ENCODE results near the gene MIER2.

MIER2 gene

DNA sequence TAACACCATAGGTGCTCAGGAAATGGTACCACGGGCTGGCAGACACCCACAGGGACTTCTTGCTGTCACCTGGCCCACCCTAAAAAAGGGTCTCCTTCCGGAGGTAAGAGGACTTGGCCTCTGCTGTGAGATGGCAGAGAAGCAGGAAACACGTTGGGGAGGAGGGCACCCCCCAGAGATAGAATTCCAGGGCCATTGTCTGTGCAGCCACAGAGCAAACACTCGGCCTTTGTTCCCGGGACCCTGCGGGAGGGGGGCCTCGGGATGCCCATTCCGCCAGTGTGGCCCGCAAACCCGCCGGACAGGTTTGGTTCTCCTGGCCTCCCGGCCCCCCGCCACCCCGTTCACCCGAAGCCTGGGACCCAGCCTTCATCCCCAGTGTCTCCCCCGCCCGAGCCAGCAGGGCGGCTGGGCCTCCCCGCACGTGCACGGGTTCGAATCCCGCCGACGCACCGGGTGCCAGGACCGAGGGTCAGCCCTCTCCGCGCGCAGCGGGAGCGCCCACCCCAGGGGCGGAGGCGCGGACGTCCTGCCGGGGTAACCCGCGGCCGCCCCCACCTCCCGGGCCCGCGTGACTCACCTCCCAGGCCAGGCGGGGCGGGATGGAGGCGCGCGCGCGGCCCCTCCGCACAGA lies 54.1 kb downstream of the MIER2 start:
- DNase-seq = peak in 1 of 2 donors; percentile 54
- Histone ChIP-seq H3K36me3 (peaks cover 0 to 7% (median 0%) of the 10 kb centered on the region in 3 donors), H3K27me3 (peaks cover 4 to 66% of the 10 kb centered on the region in 2 donors), H3K27ac (no peak overlapping the region), H3K4me1 (peaks cover 0 to 27% (median 17%) of the 10 kb centered on the region in 4 donors), H3K4me3 (peak overlapping the region; percentile 19 to 34), H3K9me3 (no peaks in the 10 kb centered on the region)
- TF ChIP-seq, protein P1, sequence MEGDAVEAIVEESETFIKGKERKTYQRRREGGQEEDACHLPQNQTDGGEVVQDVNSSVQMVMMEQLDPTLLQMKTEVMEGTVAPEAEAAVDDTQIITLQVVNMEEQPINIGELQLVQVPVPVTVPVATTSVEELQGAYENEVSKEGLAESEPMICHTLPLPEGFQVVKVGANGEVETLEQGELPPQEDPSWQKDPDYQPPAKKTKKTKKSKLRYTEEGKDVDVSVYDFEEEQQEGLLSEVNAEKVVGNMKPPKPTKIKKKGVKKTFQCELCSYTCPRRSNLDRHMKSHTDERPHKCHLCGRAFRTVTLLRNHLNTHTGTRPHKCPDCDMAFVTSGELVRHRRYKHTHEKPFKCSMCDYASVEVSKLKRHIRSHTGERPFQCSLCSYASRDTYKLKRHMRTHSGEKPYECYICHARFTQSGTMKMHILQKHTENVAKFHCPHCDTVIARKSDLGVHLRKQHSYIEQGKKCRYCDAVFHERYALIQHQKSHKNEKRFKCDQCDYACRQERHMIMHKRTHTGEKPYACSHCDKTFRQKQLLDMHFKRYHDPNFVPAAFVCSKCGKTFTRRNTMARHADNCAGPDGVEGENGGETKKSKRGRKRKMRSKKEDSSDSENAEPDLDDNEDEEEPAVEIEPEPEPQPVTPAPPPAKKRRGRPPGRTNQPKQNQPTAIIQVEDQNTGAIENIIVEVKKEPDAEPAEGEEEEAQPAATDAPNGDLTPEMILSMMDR (IDR thresholded peaks at IDR 0.05) = no peak
- intact Hi-C loops (cut with DNase I; ENCODE audit: low total_unique reads) = no loop called here

- intact Hi-C loops (cut with DNase I; ENCODE audit: low total_unique reads) = no loop called here
- no peak overlapping the region for H3K4me3 ChIP-seq
- H3K27me3 ChIP-seq = peaks cover 4 to 59% of the 10 kb centered on the region in 2 donors
- peaks cover 0 to 7% (median 0%) of the 10 kb centered on the region in 3 donors for H3K36me3 ChIP-seq
- no peak overlapping the region for H3K27ac ChIP-seq
- DNase-seq = no peak
- TF ChIP-seq, protein P1 (IDR thresholded peaks at IDR 0.05) = no peak
- peaks cover 0 to 22% (median 10%) of the 10 kb centered on the region in 4 donors for H3K4me1 ChIP-seq
- no peaks in the 10 kb centered on the region for H3K9me3 ChIP-seq
Measured at GRCh38 chr19:289651-290371, 54.8 kb downstream of the MIER2 start.

DNA sequence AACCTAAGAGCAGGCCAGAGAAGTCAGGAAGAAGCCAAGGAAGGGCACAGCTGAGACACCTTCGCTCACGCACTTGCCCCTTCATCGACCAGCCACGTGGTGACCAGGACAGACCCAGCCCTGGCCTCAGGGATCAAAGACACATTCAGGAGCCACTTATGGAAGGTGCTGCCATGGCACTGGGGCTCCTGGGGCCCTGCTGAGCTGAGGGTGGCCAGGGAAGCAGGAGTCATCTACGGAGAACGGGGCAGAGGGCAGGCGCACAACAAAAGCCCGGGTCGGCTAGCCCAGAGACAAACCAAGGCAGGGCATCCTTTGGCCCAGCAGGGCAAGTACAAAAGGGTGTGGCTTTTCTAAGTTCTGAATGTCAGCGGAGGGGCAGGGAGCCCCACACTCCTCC lies 55.7 kb downstream of the MIER2 start:
- Histone ChIP-seq H3K4me1 (peaks cover 0 to 14% (median 7%) of the 10 kb centered on the region in 4 donors), H3K36me3 (peaks cover 0 to 7% (median 0%) of the 10 kb centered on the region in 3 donors), H3K9me3 (no peaks in the 10 kb centered on the region), H3K4me3 (no peak overlapping the region), H3K27me3 (peaks cover 4 to 50% of the 10 kb centered on the region in 2 donors), H3K27ac (no peak overlapping the region)
- DNase-seq = no peak
- TF ChIP-seq, protein P1 (IDR thresholded peaks at IDR 0.05) = no peak
- intact Hi-C loops (cut with DNase I; ENCODE audit: low total_unique reads) = no loop called here

- DNase-seq = peak in 1 of 2 donors; percentile 53
- peaks cover 4 to 40% of the 10 kb centered on the region in 2 donors for H3K27me3 ChIP-seq
- H3K27ac ChIP-seq = no peak overlapping the region
- intact Hi-C loops (cut with DNase I; ENCODE audit: low total_unique reads) = no loop called here
- H3K4me1 ChIP-seq = peaks cover 0 to 14% (median 7%) of the 10 kb centered on the region in 4 donors
- no peak overlapping the region for H3K4me3 ChIP-seq
- no peaks in the 10 kb centered on the region for H3K9me3 ChIP-seq
- TF ChIP-seq, protein P1 (IDR thresholded peaks at IDR 0.05) = no peak
- peaks cover 0 to 7% (median 0%) of the 10 kb centered on the region in 3 donors for H3K36me3 ChIP-seq
Measured at GRCh38 chr19:287381-287871, 57.2 kb downstream of the MIER2 start.

- no peak overlapping the region for H3K4me3 ChIP-seq
- H3K36me3 ChIP-seq = peaks cover 0 to 37% (median 0%) of the 10 kb centered on the region in 3 donors
- intact Hi-C loops (cut with DNase I; ENCODE audit: low total_unique reads) = no loop called here
- H3K9me3 ChIP-seq = no peaks in the 10 kb centered on the region
- no peak overlapping the region for H3K27ac ChIP-seq
- no peaks in the 10 kb centered on the region for H3K4me1 ChIP-seq
- peak in 1 of 2 donors; percentile 7 for DNase-seq
- TF ChIP-seq, protein P1 (IDR thresholded peaks at IDR 0.05) = no peak
- H3K27me3 ChIP-seq = peaks cover 0 to 45% of the 10 kb centered on the region in 2 donors
Measured at GRCh38 chr19:283395-283794, 61.2 kb downstream of the MIER2 start.
